Chondrocyte (in vitro differentiated cells): ENCODE data around the gene NTRK3. TPM values are rescaled to one million over a fixed set of nuclear protein-coding genes. Genes with fewer than 3 reads are reported as not detected.

Experiments used
- DNase-seq: peaks from one replicate; pipeline ENCODE4 v3.0.0; 2021; ENCODE audit warnings: mixed read lengths, low spot score
- H3K27ac Mint-ChIP-seq: one replicate; pipeline ENCODE4 v1.8.0; 2021; ENCODE audit warnings: mild to moderate bottlenecking, moderate library complexity, mixed read lengths; ENCODE audit not compliant: unreplicated experiment
- H3K27me3 Mint-ChIP-seq: 2 replicates; pipeline ENCODE4 v1.8.0; 2021; ENCODE audit warnings: low read depth, mixed read lengths
- H3K36me3 Mint-ChIP-seq: 2 replicates; pipeline ENCODE4 v1.8.0; 2021; ENCODE audit warnings: low read depth, mixed read lengths
- H3K4me1 Mint-ChIP-seq: 2 replicates; pipeline ENCODE4 v1.8.0; 2021; ENCODE audit warnings: low read depth, mild to moderate bottlenecking, mixed read lengths
- H3K4me3 Mint-ChIP-seq: one replicate; pipeline ENCODE4 v1.8.0; 2021; ENCODE audit warnings: mild to moderate bottlenecking, moderate library complexity, mixed read lengths; ENCODE audit not compliant: unreplicated experiment
- H3K9me3 Mint-ChIP-seq: 2 replicates; pipeline ENCODE4 v1.8.0; 2021; ENCODE audit warnings: low read depth, mixed read lengths
- total RNA-seq: library from RNA; stranded (reverse); gene quantifications from 3 replicates; pipeline ENCODE4 v1.2.1, GENCODE V29; 2021
- TF ChIP-seq, protein P1 (sequence below): fragments of 200-600 bp; sonication (generic); IDR thresholded peaks from 2 replicates; pipeline ENCODE4 v1.5.0; 2021; ENCODE audit warnings: antibody characterized with exemption, mild to moderate bottlenecking, moderate library complexity

NTRK3 gene
- total RNA-seq, 1 donor from 2014 or later, result not detected

DNA sequence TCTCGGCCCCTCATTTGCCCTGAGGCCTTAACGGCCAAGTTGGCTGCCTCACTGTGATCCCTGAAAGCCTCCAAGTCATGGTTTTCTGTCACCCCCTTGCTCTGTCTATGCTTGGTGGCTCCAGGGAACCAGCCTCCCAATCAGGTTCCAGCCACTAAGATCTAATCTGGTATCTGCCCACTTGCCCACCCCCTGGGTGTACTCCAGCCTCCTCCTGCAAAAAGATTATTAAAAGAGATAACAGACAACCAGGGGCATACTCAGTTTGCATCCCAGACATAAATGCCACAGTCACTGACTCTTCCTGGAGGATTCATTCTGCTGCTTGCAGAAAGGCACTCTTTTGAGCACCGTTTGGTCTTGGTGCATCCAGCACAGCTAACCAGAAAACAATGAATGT is 103.9 kb downstream of the NTRK3 start:
- Mint-ChIP-seq H3K9me3 (peaks cover 10% of the 10 kb centered on the region), H3K27ac (no peak overlapping the region), H3K4me1 (no peaks in the 10 kb centered on the region), H3K27me3 (no peaks in the 10 kb centered on the region), H3K4me3 (no peak overlapping the region), H3K36me3 (no peaks in the 10 kb centered on the region)
- TF ChIP-seq, protein P1, sequence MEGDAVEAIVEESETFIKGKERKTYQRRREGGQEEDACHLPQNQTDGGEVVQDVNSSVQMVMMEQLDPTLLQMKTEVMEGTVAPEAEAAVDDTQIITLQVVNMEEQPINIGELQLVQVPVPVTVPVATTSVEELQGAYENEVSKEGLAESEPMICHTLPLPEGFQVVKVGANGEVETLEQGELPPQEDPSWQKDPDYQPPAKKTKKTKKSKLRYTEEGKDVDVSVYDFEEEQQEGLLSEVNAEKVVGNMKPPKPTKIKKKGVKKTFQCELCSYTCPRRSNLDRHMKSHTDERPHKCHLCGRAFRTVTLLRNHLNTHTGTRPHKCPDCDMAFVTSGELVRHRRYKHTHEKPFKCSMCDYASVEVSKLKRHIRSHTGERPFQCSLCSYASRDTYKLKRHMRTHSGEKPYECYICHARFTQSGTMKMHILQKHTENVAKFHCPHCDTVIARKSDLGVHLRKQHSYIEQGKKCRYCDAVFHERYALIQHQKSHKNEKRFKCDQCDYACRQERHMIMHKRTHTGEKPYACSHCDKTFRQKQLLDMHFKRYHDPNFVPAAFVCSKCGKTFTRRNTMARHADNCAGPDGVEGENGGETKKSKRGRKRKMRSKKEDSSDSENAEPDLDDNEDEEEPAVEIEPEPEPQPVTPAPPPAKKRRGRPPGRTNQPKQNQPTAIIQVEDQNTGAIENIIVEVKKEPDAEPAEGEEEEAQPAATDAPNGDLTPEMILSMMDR, result no peak
- no peak for DNase-seq

DNA sequence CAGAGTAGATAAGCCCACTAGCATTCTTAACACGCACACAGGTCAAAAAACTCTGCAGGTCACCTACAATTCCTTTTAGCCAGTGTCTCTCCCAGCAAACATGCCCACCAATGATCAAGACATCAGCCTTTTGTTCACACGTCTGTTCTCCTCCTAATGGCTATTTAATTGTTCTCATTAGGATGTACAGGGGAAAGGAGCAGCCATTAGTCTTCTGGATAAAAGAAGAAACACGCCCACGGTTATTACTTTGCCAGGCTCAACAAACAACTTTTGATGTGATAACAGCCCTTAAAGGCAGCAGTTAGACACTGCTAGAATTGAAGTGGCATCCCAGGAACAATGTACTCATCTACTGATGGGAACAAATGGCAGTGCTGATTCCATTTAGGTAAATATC is 108.8 kb downstream of the NTRK3 start:
- TF ChIP-seq, protein P1, result no peak
- DNase-seq, result no peak
- H3K27ac Mint-ChIP-seq, result no peak overlapping the region
- H3K27me3 Mint-ChIP-seq, result no peaks in the 10 kb centered on the region
- no peaks in the 10 kb centered on the region for H3K36me3 Mint-ChIP-seq
- H3K9me3 Mint-ChIP-seq, result peaks cover 22% of the 10 kb centered on the region
- no peaks in the 10 kb centered on the region for H3K4me1 Mint-ChIP-seq
- no peak overlapping the region for H3K4me3 Mint-ChIP-seq

GRCh38 chr15:88144921-88145653 is 111.5 kb downstream of the NTRK3 start:
- H3K4me1 Mint-ChIP-seq, result no peaks in the 10 kb centered on the region
- H3K27ac Mint-ChIP-seq, result no peak overlapping the region
- H3K36me3 Mint-ChIP-seq, result no peaks in the 10 kb centered on the region
- peaks cover 22% of the 10 kb centered on the region for H3K9me3 Mint-ChIP-seq
- no peak for DNase-seq
- TF ChIP-seq, protein P1, result no peak
- no peaks in the 10 kb centered on the region for H3K27me3 Mint-ChIP-seq
- no peak overlapping the region for H3K4me3 Mint-ChIP-seq

DNA sequence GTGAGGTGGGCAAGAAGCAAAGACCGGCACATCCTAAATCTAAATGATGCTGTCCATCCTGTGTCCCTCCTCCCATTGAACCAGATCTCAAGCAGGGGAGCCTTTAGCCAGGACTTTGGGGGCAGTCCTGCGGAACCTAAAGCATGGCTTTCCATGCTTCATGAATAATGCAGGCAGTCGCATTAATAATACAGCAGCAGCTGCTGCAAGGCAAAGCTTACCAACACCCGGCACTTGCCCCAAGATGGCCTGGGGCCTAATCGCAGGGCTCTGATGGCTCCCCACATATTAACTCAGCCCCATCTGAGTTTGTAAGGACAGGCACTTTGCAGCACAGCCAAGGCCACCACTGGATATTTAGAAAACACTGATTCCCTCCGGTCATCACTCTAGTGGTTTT is 114.4 kb downstream of the NTRK3 start:
- no peak overlapping the region for H3K4me3 Mint-ChIP-seq
- H3K27ac Mint-ChIP-seq, result no peak overlapping the region
- H3K27me3 Mint-ChIP-seq, result no peaks in the 10 kb centered on the region
- no peak for DNase-seq
- no peaks in the 10 kb centered on the region for H3K36me3 Mint-ChIP-seq
- no peaks in the 10 kb centered on the region for H3K4me1 Mint-ChIP-seq
- TF ChIP-seq, protein P1, result no peak
- peaks cover 17% of the 10 kb centered on the region for H3K9me3 Mint-ChIP-seq

GRCh38 chr15:88141269-88141889 is 115.2 kb downstream of the NTRK3 start:
- no peaks in the 10 kb centered on the region for H3K4me1 Mint-ChIP-seq
- DNase-seq, result no peak
- no peak overlapping the region for H3K4me3 Mint-ChIP-seq
- H3K27me3 Mint-ChIP-seq, result no peaks in the 10 kb centered on the region
- no peaks in the 10 kb centered on the region for H3K36me3 Mint-ChIP-seq
- peaks cover 18% of the 10 kb centered on the region for H3K9me3 Mint-ChIP-seq
- TF ChIP-seq, protein P1, result no peak
- no peak overlapping the region for H3K27ac Mint-ChIP-seq
